GM18526 (cell line): Measurements from ENCODE around the gene SYCP2L.
A peak's percentile ranks its signal among the peaks of the same experiment; 100 is the strongest.

Experiments
- POLR2A ChIP-seq: IDR thresholded peaks from 3 replicates; pipeline ENCODE4 v1.6.1; 2011; ENCODE audit not compliant: insufficient read length; ENCODE audit errors: extremely low read depth

The SYCP2L gene

DNA sequence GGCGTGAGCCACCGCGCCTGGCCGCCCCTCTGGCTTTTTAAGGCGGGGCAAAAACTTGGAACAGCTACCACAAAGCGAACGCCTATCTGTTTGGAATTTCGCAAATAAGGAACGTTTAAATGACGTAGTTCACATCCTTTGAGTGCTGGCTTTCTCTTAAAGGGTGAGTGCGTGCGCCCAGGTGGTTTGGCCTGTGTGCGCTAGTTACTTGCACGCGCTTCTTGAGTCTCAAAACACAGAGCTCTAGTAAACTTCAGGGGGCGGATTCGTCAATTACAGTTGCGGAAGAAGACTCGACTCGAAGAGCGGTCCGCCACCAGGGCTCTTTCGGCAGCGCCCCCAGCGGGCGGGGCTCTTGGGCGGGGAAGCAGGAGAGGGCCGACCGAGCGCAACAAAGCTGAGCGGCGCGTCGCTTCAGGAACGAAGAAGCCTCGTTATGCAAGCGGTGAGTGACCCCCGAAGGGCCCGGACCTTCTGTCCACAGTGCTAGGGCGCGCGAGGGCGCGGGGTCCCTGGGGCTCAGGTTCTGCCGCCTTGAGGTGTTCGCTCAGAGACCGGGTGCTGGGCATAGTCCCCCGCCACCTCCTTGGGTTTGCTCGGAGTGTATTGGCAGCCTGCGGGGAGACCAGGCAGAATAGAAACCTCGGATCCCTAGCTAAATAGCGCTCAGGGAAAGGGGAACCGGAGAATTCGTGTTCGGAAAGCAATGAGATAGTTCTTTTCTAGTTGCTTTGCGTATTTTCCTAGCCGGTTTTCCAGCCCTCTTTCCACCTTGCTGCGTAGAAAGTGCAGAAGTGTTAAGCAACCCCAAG is at the start of gene SYCP2L:
Gene SYCP2L, plus strand, starts transcription at position 362 of the 812 bp plus-strand sequence. Its CDS starts 75 bp downstream, at position 437.
- peak; percentile 12 for TF ChIP-seq POLR2A

DNA sequence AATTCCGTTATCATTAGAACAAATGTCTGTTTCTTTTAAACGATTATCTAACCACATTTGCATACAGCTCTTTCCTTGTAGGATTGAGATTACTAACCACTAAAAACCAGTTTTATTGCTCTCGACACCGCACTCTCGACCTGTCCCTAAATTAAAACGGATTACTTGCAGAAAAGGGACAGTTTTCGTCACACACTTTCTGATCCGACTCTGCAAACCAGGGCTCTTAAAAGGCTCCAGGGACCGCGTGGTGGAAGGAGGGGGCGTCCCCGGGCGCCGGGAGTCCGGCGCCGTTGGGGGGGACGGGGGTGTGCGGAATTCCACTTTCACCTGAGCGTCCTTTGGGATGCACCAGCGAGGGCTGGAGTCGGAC is 49.2 kb upstream of the SYCP2L start:
- no peak for TF ChIP-seq POLR2A

DNA sequence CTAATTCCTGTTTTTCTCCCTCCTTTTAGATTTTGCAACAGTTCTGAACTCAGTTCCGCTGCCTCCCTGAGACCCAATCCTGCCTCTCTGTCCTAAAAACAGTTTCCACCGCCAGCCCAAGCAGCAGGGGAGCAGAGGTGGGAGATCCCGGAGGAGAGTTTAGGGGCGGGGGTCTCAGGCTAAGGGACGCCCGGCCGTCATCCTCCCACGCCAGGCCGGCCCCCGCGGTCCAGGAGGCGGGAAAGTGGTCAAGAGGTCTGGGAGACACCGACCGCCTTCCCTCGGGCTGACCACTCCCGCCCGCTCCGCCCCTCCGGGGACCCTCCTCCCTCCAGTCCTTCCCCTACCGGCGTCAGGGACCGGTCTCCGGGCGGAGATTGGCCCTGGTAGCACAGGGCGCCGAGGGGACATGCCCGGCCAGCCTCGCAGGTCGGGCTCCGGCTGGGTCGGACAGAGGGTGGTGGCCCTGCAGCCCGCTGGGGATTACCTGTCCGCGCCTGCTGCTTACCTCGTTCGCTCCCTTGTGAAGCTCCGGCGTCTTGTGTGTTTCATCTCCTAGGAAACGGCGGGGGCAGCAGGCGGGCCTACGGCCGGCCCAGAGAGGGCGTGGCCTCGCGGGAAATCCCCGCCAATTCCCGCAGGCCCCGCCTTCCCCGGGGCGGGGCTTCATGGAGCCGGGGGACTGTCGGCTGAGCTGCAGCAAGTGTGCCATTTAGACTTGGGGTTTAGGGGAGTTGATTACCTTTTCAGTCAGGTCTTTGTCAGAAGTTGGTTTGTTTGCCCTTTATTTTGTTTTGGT is 48.7 kb upstream of the SYCP2L start, which contains the start of gene MAK:
Gene MAK, minus strand, starts transcription at position 545 of the 799 bp plus-strand sequence. CDS start 7,891 bp downstream, outside the sequence.
- TF ChIP-seq POLR2A = peak; percentile 60

GRCh38 chr6:10838794-10839333 is 48.0 kb upstream of the SYCP2L start:
- no peak for TF ChIP-seq POLR2A

DNA sequence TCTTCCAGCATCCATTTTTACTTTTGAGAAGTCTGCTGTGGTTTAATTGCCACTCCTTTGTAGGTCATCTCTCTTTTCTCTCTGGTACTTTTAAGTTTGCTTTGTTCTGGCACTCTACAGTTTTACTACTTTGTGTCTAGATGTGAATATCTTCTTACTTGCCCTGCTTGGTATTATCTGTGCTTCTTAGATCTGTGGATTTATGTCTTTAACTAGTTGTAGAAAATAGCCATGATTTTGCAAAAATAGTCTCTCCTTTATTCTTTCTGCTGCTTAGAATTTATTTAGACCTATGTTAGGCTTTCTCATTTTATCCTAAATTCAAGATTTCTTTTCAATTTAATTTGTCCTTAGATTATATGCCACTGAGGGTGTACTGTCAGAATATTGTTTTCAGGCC is 43.3 kb upstream of the SYCP2L start:
- no peak for TF ChIP-seq POLR2A

DNA sequence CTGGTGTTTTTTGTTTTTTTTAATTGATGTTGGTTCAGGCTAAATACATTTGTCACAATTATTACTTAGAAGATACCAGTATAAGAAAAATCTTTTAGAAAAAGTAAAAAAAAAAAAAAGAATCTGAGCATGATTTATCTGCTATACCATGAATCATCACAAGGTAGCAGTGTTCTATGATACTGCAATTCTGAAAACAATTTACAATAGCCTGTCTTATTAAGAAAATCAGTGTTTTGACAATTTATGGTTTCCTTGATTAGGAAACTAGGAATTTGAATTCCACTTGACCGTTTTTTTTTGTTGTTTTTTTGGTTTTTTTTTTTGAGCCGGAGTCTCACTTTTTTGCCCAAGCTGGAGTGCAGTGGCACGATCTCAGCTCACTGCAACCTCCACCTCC is 39.2 kb upstream of the SYCP2L start:
- no peak for TF ChIP-seq POLR2A

DNA sequence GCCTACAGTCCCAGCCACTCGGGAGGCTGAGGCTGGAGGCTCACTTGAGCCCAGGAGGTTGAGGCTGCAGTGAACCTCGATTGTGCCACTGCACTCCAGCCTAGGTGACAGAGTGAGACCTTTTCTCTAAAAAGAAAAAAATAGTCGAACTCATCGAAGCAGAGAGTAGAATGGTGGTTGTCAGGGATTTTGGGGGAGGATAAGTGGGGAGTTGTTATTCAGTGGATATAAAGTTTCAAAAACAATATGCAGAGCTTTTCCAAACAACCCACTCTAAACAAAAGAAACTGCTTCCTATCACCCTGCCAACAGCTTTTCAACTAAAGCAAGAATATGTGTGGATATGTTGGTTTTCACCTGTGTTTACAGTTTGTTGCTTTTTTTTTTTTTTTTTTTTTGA is 37.0 kb upstream of the SYCP2L start:
- TF ChIP-seq POLR2A = no peak

DNA sequence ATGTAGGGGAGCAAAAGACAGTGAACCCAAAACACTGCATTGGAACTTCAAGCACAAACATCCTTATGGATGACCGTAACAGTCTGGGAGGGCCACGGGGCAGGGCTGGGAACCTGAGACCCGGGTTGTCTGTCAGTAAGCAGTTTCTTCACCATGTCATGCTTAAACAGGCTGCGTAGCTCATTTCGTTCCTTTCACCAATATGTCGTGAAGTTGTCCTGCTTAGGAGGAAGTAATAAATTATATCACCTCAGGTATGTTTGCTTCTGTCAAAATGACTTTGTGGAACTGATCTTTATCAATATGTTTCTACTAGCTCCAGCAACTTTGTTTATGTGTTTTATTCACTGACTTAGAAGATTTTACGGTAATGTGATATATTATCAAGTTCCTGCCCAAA is 36.1 kb upstream of the SYCP2L start:
- TF ChIP-seq POLR2A = no peak

DNA sequence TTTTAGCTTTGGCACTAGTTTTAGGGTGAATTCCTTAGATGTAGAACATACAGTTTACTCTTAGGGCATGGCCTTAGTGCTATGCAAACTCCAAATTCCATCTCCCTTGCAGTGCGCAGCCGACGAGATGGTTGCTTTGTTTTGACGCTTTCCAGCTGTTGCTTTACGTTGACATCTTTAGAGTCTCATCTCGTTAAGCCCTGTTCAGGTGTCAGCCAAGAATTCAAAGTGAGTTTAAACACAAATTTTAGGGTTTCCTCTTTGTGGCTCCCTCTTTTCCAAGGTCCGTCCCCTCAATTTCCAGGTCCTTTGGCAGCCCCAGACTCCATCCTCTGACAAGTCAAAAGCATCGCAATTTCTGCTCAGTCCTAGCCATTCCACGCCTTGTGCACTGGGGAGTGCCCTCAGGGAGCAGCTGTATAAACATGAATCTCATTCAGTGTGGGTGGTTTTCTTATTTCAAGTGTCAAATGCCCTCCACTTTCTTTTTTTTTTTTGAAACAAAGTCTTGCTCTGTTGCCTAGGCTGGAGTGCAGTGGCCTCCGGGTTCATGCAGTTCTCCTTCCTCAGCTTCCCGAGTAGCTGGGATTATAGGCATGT is 34.4 kb upstream of the SYCP2L start:
- no peak for TF ChIP-seq POLR2A

DNA sequence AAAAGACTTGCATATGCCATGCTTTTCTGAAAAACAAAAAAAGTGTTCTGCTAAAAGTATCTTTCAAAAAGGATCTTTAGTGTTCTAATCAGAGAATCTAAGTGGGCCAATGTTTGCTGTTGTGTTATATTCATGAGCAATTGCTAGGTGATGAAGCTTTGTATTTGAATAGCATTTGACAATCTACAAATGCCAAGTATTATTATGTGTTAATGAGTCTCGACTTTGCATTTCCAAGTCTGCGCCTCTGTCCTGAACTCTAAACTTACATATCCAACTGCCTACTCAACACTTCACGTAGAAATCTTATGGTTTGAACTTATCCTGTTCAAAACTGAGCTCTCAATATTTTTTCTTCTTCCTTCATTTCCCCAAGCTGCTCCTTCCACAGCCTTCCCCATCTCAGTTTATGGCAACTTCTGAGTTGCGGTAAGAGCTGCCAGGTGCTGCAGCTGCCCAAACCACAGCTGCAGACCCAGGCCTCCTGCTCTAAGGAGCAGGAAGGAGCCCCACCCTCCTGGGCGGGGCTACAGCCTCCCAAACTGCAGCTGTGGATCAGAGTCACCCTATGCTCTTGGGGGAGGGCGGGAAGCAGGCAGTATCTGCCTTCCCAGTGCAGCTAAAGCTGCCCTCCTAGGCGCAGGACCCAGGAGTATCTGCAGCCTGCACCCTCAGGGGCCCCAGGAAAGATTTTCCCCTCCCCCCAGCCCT is 31.8 kb upstream of the SYCP2L start:
- no peak for TF ChIP-seq POLR2A

DNA sequence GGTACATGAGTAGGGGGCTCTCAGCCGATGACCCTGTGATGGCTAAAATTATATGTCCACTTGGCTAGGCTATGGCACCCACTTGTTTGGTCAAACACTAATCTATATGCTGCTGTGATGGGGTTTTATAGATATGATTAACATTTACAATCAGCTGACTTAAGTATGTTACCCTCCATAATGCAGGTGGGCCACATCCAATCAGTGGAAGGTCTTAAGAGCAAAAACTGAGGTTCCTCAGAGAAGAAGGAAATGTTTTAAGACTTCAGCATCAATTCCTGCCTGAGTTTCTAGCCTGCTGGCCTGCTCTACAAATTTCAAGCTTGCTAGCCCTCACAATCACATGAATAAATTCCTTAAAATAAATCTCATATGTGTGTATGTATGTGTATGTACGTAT is 29.6 kb upstream of the SYCP2L start:
- TF ChIP-seq POLR2A = no peak

- TF ChIP-seq POLR2A = no peak
Measured at GRCh38 chr6:10861086-10861485, 25.8 kb upstream of the SYCP2L start.

DNA sequence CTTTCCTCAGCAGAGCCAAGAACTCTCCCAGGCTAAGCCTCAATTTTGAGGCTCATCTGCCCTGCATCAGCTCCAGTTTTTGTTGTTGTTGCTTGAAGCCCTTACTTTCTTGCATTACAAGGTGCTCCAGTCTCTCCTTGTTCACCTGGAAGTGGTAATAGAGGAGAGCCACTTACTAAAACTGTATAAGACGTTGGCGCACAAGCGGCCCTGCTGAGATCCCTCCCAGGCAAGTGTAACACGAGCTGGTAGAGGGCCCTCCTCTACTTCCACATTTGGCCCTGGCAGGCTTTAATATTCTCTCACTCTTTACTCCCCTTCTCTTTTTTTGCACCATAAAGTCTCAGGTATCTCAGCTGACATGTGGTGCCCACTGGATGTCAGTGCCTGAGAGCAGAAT is 24.5 kb upstream of the SYCP2L start:
- TF ChIP-seq POLR2A = no peak

GRCh38 chr6:10867952-10868351 is 18.9 kb upstream of the SYCP2L start:
- no peak for TF ChIP-seq POLR2A

DNA sequence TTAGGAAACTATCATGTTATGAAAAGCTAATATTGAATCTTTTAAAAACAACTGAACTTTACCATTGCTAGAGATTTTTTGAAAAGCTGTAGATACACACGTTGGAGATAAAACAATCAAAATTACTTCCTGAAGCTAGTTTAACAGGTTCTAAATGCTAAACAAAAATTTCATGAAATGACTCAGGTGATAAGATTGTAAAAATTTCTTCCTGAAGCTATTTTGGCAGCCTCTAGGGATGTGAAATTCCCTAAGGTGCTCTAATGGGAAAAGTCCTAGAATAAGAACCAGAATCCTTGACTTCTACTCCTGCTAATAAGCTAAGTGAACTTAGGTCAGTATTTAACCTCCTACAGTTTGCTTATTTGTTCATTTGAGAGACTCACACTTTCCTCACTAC is 13.5 kb upstream of the SYCP2L start:
- no peak for TF ChIP-seq POLR2A
